Stimulated activated CD8-positive, alpha-beta memory T cell treated with anti-CD3 and anti-CD28 coated beads, Interleukin-15, amount 100 ng/mL, for 24 hours (primary cell): Measurements from ENCODE around the gene PLCG1.

Experiments used
- DNase-seq: peaks from one replicate; pipeline ENCODE4 v3.0.0-alpha.2; 2020; ENCODE audit warnings: low read depth

Gene PLCG1

GRCh38 chr20:41214666-41215065 lies 77.3 kb downstream of the PLCG1 start:
- DNase-seq = no peak

- no peak for DNase-seq
These were observed 80.1 kb downstream of the PLCG1 start for GRCh38 chr20:41217422-41217821.

GRCh38 chr20:41218466-41218865 lies 81.1 kb downstream of the PLCG1 start:
- no peak for DNase-seq

- DNase-seq = no peak
These were observed 82.5 kb downstream of the PLCG1 start for GRCh38 chr20:41219824-41220223.

- DNase-seq = no peak
These were observed 84.4 kb downstream of the PLCG1 start for GRCh38 chr20:41221614-41222218.

GRCh38 chr20:41222296-41222695 lies 85.0 kb downstream of the PLCG1 start:
- no peak for DNase-seq

- no peak for DNase-seq
These were observed 85.4 kb downstream of the PLCG1 start for GRCh38 chr20:41222703-41223102.

- no peak for DNase-seq
These were observed 85.8 kb downstream of the PLCG1 start for GRCh38 chr20:41223112-41223511.

GRCh38 chr20:41224281-41224680 lies 86.9 kb downstream of the PLCG1 start:
- DNase-seq = no peak

- no peak for DNase-seq
These were observed 87.7 kb downstream of the PLCG1 start for GRCh38 chr20:41225091-41225490.

GRCh38 chr20:41226426-41226825 lies 89.1 kb downstream of the PLCG1 start:
- no peak for DNase-seq
